ENCODE measurements around the gene ZNF652.

- no peak for TF ChIP-seq CTCF (IDR thresholded peaks at IDR 0.05; ENCODE audit: low read depth, low read length, poor library complexity, severe bottlenecking)
- no peak for TF ChIP-seq EZH2phosphoT487 (IDR thresholded peaks at IDR 0.05; ENCODE audit: borderline replicate concordance, low read length)
These were observed at the start of gene ZNF652 for GRCh38 chr17:49361902-49362722.
